NCI-H2029 treated with DMSO at 0.1 percent for 48 hours (cell line): ENCODE data around the gene CYTIP.
"Not testable (repeated sequence)": the region's sequence is repeated elsewhere in the genome, so short reads cannot be mapped to it uniquely, and the experiment has no call there.

Experiments
- DNase-seq: peaks from one replicate; lab custom pipeline; 2025; lab: John Stamatoyannopoulos, UW

CYTIP gene

GRCh38 chr2:157424374-157424773, 19.5 kb downstream of the CYTIP start:
- no peak for DNase-seq

GRCh38 chr2:157421964-157422363, 21.9 kb downstream of the CYTIP start:
- no peak for DNase-seq

GRCh38 chr2:157421331-157421944, 22.5 kb downstream of the CYTIP start:
- no peak for DNase-seq

- no peak for DNase-seq
Observed at GRCh38 chr2:157420771-157421323, 23.0 kb downstream of the CYTIP start.

GRCh38 chr2:157419031-157419575, 24.8 kb downstream of the CYTIP start:
- no peak for DNase-seq

GRCh38 chr2:157418239-157418641, 25.6 kb downstream of the CYTIP start:
- DNase-seq = no peak

- no peak for DNase-seq
Observed at GRCh38 chr2:157415591-157416101, 28.2 kb downstream of the CYTIP start.

- no peak for DNase-seq
Observed at GRCh38 chr2:157414050-157414449, 29.8 kb downstream of the CYTIP start.

GRCh38 chr2:157413326-157414035, 30.4 kb downstream of the CYTIP start:
- DNase-seq = no peak

GRCh38 chr2:157411624-157412336, 32.1 kb downstream of the CYTIP start:
- DNase-seq = no peak

- not testable (repeated sequence) for DNase-seq
Observed at GRCh38 chr2:157405398-157405797, 38.5 kb downstream of the CYTIP start.

GRCh38 chr2:157404363-157404762, 39.5 kb downstream of the CYTIP start:
- no peak for DNase-seq

GRCh38 chr2:157402801-157403485, 40.9 kb downstream of the CYTIP start:
- not testable (repeated sequence) for DNase-seq

GRCh38 chr2:157395811-157396210, 48.1 kb downstream of the CYTIP start:
- DNase-seq = no peak

- DNase-seq = no peak
Observed at GRCh38 chr2:157394928-157395327, 49.0 kb downstream of the CYTIP start.

GRCh38 chr2:157393348-157393747, 50.5 kb downstream of the CYTIP start:
- DNase-seq = no peak

- DNase-seq = no peak
Observed at GRCh38 chr2:157388827-157389226, 55.1 kb downstream of the CYTIP start.

- no peak for DNase-seq
Observed at GRCh38 chr2:157386747-157387146, 57.1 kb downstream of the CYTIP start.

- DNase-seq = no peak
Observed at GRCh38 chr2:157386247-157386646, 57.6 kb downstream of the CYTIP start.

GRCh38 chr2:157377861-157378260, 66.0 kb downstream of the CYTIP start:
- DNase-seq = no peak

GRCh38 chr2:157376041-157376440, 67.8 kb downstream of the CYTIP start:
- DNase-seq = no peak

- DNase-seq = no peak
Observed at GRCh38 chr2:157375384-157375783, 68.5 kb downstream of the CYTIP start.
